HCT116 (cell line): ENCODE results near the gene SMCR8. TPM values are rescaled to one million over a fixed set of nuclear protein-coding genes. Genes with fewer than 3 reads are reported as not detected.
"Not testable (repeated sequence)": the region's sequence is repeated elsewhere in the genome, so short reads cannot be mapped to it uniquely, and the experiment has no call there.

ENCODE experiments used
- ATAC-seq: fragments of 200-7000 bp; cut with Tn5 transposase; 2 replicates; pipeline ENCODE4 v1.9.1; 2020; ENCODE audit warnings: mild to moderate bottlenecking, moderate library complexity
- BruUV-seq: library from RNA; stranded (reverse); fragments of 400-500 nt; replicated peaks from 2 replicates; lab custom pipeline; 2021; lab: Mats Ljungman, UMichigan
- CTCF ChIA-PET: fragments of 300-600 bp; sonication (Branson Sonifier 250); formaldehyde crosslinking; loops from one replicate; lab custom pipeline; 2021; ENCODE audit warnings: antibody characterized with exemption; lab: Charles Lee
- POLR2A ChIA-PET: fragments of 300-600, 350-600 bp; sonication (Branson Sonifier 250); formaldehyde crosslinking; loops from one replicate; lab custom pipeline; 2021; ENCODE audit warnings: antibody characterized with exemption; lab: Charles Lee
- RAD21 ChIA-PET, 2 experiments: fragments of 300-600 bp; sonication (Branson Sonifier 250); formaldehyde crosslinking; loops; one replicate each; lab custom pipeline; 2023; ENCODE audit warnings: low total read pairs in 2 of 2; ENCODE audit not compliant: uncharacterized antibody in 2 of 2, unreplicated experiment in 2 of 2, low non-redundant PET in 1 of 2; lab: Charles Lee
- DNase-seq: peaks from one replicate; pipeline ENCODE4 v3.0.0-alpha.2; 2010; ENCODE audit warnings: low read depth, low spot score
- H2AFZ ChIP-seq: fragments of 200-600 bp; shearing (Covaris generic), sonication (generic); 2 replicates; pipeline ENCODE4 v1.6.1; 2017; ENCODE audit warnings: low read depth, mixed run types, mixed read lengths, antibody characterized with exemption, low read length; ENCODE audit not compliant: poor library complexity, severe bottlenecking
- H3K27ac ChIP-seq: 2 replicates; pipeline ENCODE4 v1.5.1; 2012; ENCODE audit warnings: low read depth, low read length
- H3K27me3 ChIP-seq: fragments of 200-600 bp; sonication (generic); 2 replicates; pipeline ENCODE4 v1.6.1; 2016; ENCODE audit warnings: mixed run types, low read length, mixed read lengths; ENCODE audit not compliant: insufficient read depth
- H3K36me3 ChIP-seq, 2 experiments: fragments of 200-500 bp in 1 of 2; fragments of 200-600 bp in 1 of 2; sonication (Bioruptor generic) in 1 of 2; sonication (generic) in 1 of 2; 2 replicates each; pipeline versions ENCODE4 v1.5.1 to v1.6.1; 2014 to 2016; ENCODE audit warnings: low read length in 2 of 2, inconsistent platforms in 1 of 2, mixed read lengths in 1 of 2, mixed run types in 1 of 2; ENCODE audit not compliant: insufficient read depth in 2 of 2, control insufficient read depth in 1 of 2
- H3K4me1 ChIP-seq, 2 experiments: fragments of 200-600 bp in 1 of 2; sonication (generic) in 1 of 2; 2 replicates each; pipeline versions ENCODE4 v1.5.1 to v1.6.1; 2012 to 2017; ENCODE audit warnings: low read length in 2 of 2, inconsistent platforms in 1 of 2, mild to moderate bottlenecking in 1 of 2, mixed read lengths in 1 of 2, mixed run types in 1 of 2, moderate library complexity in 1 of 2; ENCODE audit not compliant: insufficient read depth in 2 of 2, control insufficient read depth in 1 of 2
- H3K4me2 ChIP-seq: fragments of 200-600 bp; sonication (generic); 2 replicates; pipeline ENCODE4 v1.6.1; 2017; ENCODE audit warnings: mixed run types, low read length, mixed read lengths
- H3K4me3 ChIP-seq, 2 experiments: fragments of 200-600 bp in 1 of 2; sonication (generic) in 1 of 2; replicated peaks in 1 of 2; 2 replicates each; pipeline ENCODE4 v1.5.1; 2011 to 2016; ENCODE audit warnings: low read length in 2 of 2, control low read depth in 1 of 2, low read depth in 1 of 2, mild to moderate bottlenecking in 1 of 2, mixed read lengths in 1 of 2, mixed run types in 1 of 2
- H3K79me2 ChIP-seq: fragments of 200-600 bp; sonication (generic); 2 replicates; pipeline ENCODE4 v1.6.1; 2017; ENCODE audit warnings: mild to moderate bottlenecking, mixed run types, low read length, moderate library complexity, mixed read lengths; ENCODE audit not compliant: insufficient read depth
- H3K9ac ChIP-seq: fragments of 200-600 bp; sonication (generic); 2 replicates; pipeline ENCODE4 v1.6.1; 2016; ENCODE audit warnings: low read length, mixed read lengths
- H3K9me2 ChIP-seq: fragments of 200-600 bp; sonication (generic), shearing (Covaris generic); 2 replicates; pipeline ENCODE4 v1.6.1; 2017; ENCODE audit warnings: mixed run types, mild to moderate bottlenecking, moderate library complexity; ENCODE audit not compliant: insufficient read depth
- H3K9me3 ChIP-seq, 2 experiments: fragments of 200-500 bp in 1 of 2; fragments of 200-600 bp in 1 of 2; sonication (Bioruptor generic) in 1 of 2; sonication (generic) in 1 of 2; 2 replicates each; pipeline ENCODE4 v1.6.1; 2014 to 2017; ENCODE audit warnings: low read length in 2 of 2, mixed read lengths in 2 of 2, inconsistent platforms in 1 of 2, low read depth in 1 of 2, mild to moderate bottlenecking in 1 of 2, mixed run types in 1 of 2, moderate library complexity in 1 of 2; ENCODE audit not compliant: control insufficient read depth in 1 of 2, insufficient read depth in 1 of 2
- H4K20me1 ChIP-seq: fragments of 200-600 bp; sonication (generic), shearing (Covaris generic); 2 replicates; pipeline ENCODE4 v1.6.1; 2017; ENCODE audit warnings: mixed run types, mild to moderate bottlenecking, moderate library complexity; ENCODE audit not compliant: insufficient read depth
- CEBPB ChIP-seq: IDR thresholded peaks from 2 replicates; pipeline ENCODE4 v1.6.1; 2012; ENCODE audit warnings: low read depth
- YY1 ChIP-seq: IDR thresholded peaks from 2 replicates; pipeline ENCODE4 v1.6.1; 2011; ENCODE audit warnings: low read length, low read depth, moderate library complexity, mild to moderate bottlenecking; ENCODE audit not compliant: insufficient replicate concordance; ENCODE audit errors: extremely low read depth
- intact Hi-C: fragments of 100-400 bp; cut with micrococcal nuclease; formaldehyde crosslinking; loops from 2 replicates; pipeline ENCODE4 v1.10.0; 2022
- total RNA-seq: library from RNA; stranded (reverse); gene quantifications from one replicate; pipeline ENCODE4 v1.2.1, GENCODE V29; 2021; ENCODE audit not compliant: unreplicated experiment

SMCR8 gene
- total RNA-seq, 1 experiment from 2014 or later, result 12.7 TPM

- no peak for DNase-seq
- no TSS peak for BruUV-seq
- H3K9me3 ChIP-seq, result no peaks in the 10 kb centered on the region
- H3K4me2 ChIP-seq, result no peak overlapping the region
- ChIA-PET CTCF (interaction anchor here (0.5 kb wide), 1 partner anchor 551 kb away, joined by 3 read pairs; no protein-coding TSS in a partner anchor), POLR2A (no interaction called here), RAD21 (no interaction called here)
- no peak overlapping the region for H3K4me3 ChIP-seq
- no peak overlapping the region for H3K27ac ChIP-seq
- no peaks in the 10 kb centered on the region for H3K4me1 ChIP-seq
- no peaks in the 10 kb centered on the region for H4K20me1 ChIP-seq
- no peaks in the 10 kb centered on the region for H3K79me2 ChIP-seq
- H3K9ac ChIP-seq, result no peak overlapping the region
- H3K36me3 ChIP-seq, result peaks cover 13 to 22% of the 10 kb centered on the region in 2 experiments; a peak in 3 of 4 replicates
- no peak overlapping the region for H2AFZ ChIP-seq
- no peaks in the 10 kb centered on the region for H3K27me3 ChIP-seq
- H3K9me2 ChIP-seq, result no peaks in the 10 kb centered on the region
- intact Hi-C loops, result no loop called here
- ATAC-seq, result no peak
- TF ChIP-seq YY1, result no peak
- no peak for TF ChIP-seq CEBPB
These were observed 17.9 kb downstream of the SMCR8 start for GRCh38 chr17:18332909-18333489.

DNA sequence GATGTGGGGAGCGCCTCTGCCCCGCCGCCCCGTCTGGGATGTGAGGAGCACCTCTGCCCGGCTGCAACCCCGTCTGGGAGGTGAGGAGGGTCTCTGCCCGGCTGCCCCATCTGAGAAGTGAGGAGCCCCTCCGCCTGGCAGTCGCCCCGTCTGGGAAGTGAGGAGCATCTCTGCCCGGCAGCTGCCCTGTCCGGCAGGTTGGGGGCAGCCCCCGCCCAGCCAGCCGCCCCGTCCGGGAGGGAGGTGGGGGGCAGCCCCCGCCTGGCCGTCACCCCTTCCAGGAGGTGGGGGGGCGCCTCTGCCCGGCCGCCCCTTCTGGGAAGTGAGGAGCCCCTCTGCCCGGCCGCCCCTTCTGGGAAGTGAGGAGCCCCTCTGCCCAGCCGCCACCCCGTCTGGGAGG lies 23.1 kb downstream of the SMCR8 start:
- DNase-seq, H3K4me2 ChIP-seq, RAD21 ChIA-PET, H3K79me2 ChIP-seq, H3K4me1 ChIP-seq, intact Hi-C loops, POLR2A ChIA-PET, H2AFZ ChIP-seq, CTCF ChIA-PET, H4K20me1 ChIP-seq, H3K9me2 ChIP-seq, H3K4me3 ChIP-seq, H3K9ac ChIP-seq, BruUV-seq, H3K27ac ChIP-seq, H3K9me3 ChIP-seq, ATAC-seq, H3K27me3 ChIP-seq: not testable (repeated sequence)
- peaks cover 14 to 24% of the 10 kb centered on the region in 2 experiments; a peak in 3 of 4 replicates for H3K36me3 ChIP-seq
